ENCODE measurements around the gene CCDC142. TPM values are rescaled to one million over a fixed set of nuclear protein-coding genes. Genes with fewer than 3 reads are reported as not detected.

CCDC142 gene
- total and polyA plus RNA-seq, 9 of the 15 experiments (the other 6 are each of a cell fraction or from before 2014, with no cell fraction given), result 0.55 to 11.7 (median 7.2) TPM

- intact Hi-C loops (cut with micrococcal nuclease), result loop anchor here (1.0 to 5.0 kb wide), 5 partner anchors 23 to 279 kb away; partner anchors contain the start of genes DOK1 and TTC31
- DNase-seq (ENCODE audit: extremely low read depth in 1 of 4, low spot score in 3 of 4) (no peak), ATAC-seq (no peak), FAIRE-seq (no peak)
- peaks cover 51% of the 10 kb centered on the region for H3K79me2 ChIP-seq (ENCODE audit: control insufficient read depth, insufficient read depth, low read length)
- H3K27ac ChIP-seq (ENCODE audit: extremely low read depth, low read depth, low read length), result no peak overlapping the region; the same call in 2 of the 3 replicates
- H3K9me1 ChIP-seq (ENCODE audit: control insufficient read depth, insufficient read depth, low read length), result peaks cover 3% of the 10 kb centered on the region
- H3K36me3 ChIP-seq (ENCODE audit: control insufficient read depth, insufficient read depth, low read length), result peaks cover 54% of the 10 kb centered on the region
- no peaks in the 10 kb centered on the region for H3K9me3 ChIP-seq (replicated peaks; ENCODE audit: control insufficient read depth, insufficient read depth, low read depth, low read length)
- H3K27me3 ChIP-seq (ENCODE audit: control insufficient read depth in 2 of 2, insufficient read depth in 2 of 2, low read length in 2 of 2), result no peaks in the 10 kb centered on the region
- CTCF ChIA-PET (ENCODE audit: low intra/inter-chr PET ratio), result interaction anchor here (0.7 to 2.0 kb wide), 4 partner anchors 49 to 1043 kb away, joined by 3 to 12 read pairs (median 6); partner anchors contain the start of genes CCDC142 and TTC31
- POLR2A ChIA-PET, result interaction anchor here (0.9 to 3.9 kb wide), 8 partner anchors 8 to 333 kb away, joined by 3 to 25 read pairs (median 10); partner anchors contain the start of genes CCDC142 and TTC31
- H4K20me1 ChIP-seq (replicated peaks; ENCODE audit: control insufficient read depth, insufficient read depth, low read length), result peaks cover 5% of the 10 kb centered on the region; the same call in 1 of the 2 replicates
- no peak overlapping the region for H2AFZ ChIP-seq (ENCODE audit: low read depth, low read length)
- H3K4me2 ChIP-seq (ENCODE audit: insufficient read depth, low read length), result peak overlapping the region; percentile 97
- no peak overlapping the region; the same call in 1 of the 2 replicates for H3K4me3 ChIP-seq
- peaks cover 28 to 44% of the 10 kb centered on the region in 2 experiments for H3K4me1 ChIP-seq (replicated peaks in 1 of 2; ENCODE audit: control insufficient read depth in 2 of 2, insufficient read depth in 2 of 2, low read length in 2 of 2)
- H3K9ac ChIP-seq (ENCODE audit: insufficient read depth in 1 of 2, low read depth in 2 of 2, low read length in 2 of 2), result peak overlapping the region in 1 of 2 experiments; percentile 95; a peak in 1 of 4 replicates
- no TSS peak for BruUV-seq (replicated peaks)
- WGBS (ENCODE audit: insufficient coverage, low coverage, missing lambda C conversion rate), result 83% methylated on average over 7 of the region's 7 CpGs
- in situ Hi-C loops (cut with MboI), result no loop called here
- no peak for TF ChIP-seq ZSCAN32 (CRISPR knock-in tag; IDR thresholded peaks at IDR 0.05)
- no peak for TF ChIP-seq NR0B1 (IDR thresholded peaks at IDR 0.05; ENCODE audit: partially characterized antibody)
- no peak for TF ChIP-seq ZBTB26 (CRISPR knock-in tag; IDR thresholded peaks at IDR 0.05)
- TF ChIP-seq SMARCA4 (IDR thresholded peaks at IDR 0.05), result no peak
- no peak for TF ChIP-seq E2F8 (IDR thresholded peaks at IDR 0.05; ENCODE audit: low read depth, partially characterized antibody)
- TF ChIP-seq CHAMP1 (IDR thresholded peaks at IDR 0.05), result no peak
- no peak for TF ChIP-seq MCM5 (IDR thresholded peaks at IDR 0.05; ENCODE audit: low read depth)
- no peak for TF ChIP-seq ZNF41 (CRISPR knock-in tag; conservative IDR thresholded peaks at IDR 0.05)
- no peak for TF ChIP-seq MYNN (IDR thresholded peaks at IDR 0.05)
- TF ChIP-seq MYNN (CRISPR knock-in tag; IDR thresholded peaks at IDR 0.05), result no peak
- TF ChIP-seq KLF6 (CRISPR knock-in tag; IDR thresholded peaks at IDR 0.05; ENCODE audit: borderline replicate concordance), result no peak
- TF ChIP-seq TOE1 (IDR thresholded peaks at IDR 0.05; ENCODE audit: borderline replicate concordance), result no peak
- TF ChIP-seq TOE1 (CRISPR knock-in tag; IDR thresholded peaks at IDR 0.05; ENCODE audit: borderline replicate concordance, low read depth), result no peak
- TF ChIP-seq ZNF253 (CRISPR knock-in tag; conservative IDR thresholded peaks at IDR 0.05), result no peak
- no peak for TF ChIP-seq RFX1 (IDR thresholded peaks at IDR 0.05)
- TF ChIP-seq RFX7 (CRISPR knock-in tag; IDR thresholded peaks at IDR 0.05), result no peak
- TF ChIP-seq ZNF165 (CRISPR knock-in tag; IDR thresholded peaks at IDR 0.05; ENCODE audit: borderline replicate concordance), result no peak
Observed at GRCh38 chr2:74531666-74532065, 48.9 kb upstream of the CCDC142 start.

Measured in K562 (cell line).